Middle frontal gyrus (tissue), 1 donor: ENCODE measurements around the gene PDPK1.
A peak's percentile ranks its signal among the peaks of the same experiment; 100 is the strongest.
"Not testable (repeated sequence)": the region's sequence is repeated elsewhere in the genome, so short reads cannot be mapped to it uniquely, and the experiment has no call there.

ENCODE experiments used
- DNase-seq: peaks from one replicate; pipeline ENCODE4 v3.0.0-alpha.2; 2015; ENCODE audit warnings: low spot score; ENCODE audit errors: extremely low spot score

Gene PDPK1

GRCh38 chr16:2587891-2588565 lies 50.2 kb downstream of the PDPK1 start:
- no peak for DNase-seq

- no peak for DNase-seq
Observed at GRCh38 chr16:2591476-2592240, 53.8 kb downstream of the PDPK1 start.

GRCh38 chr16:2592786-2593185 lies 55.0 kb downstream of the PDPK1 start:
- DNase-seq: no peak

- DNase-seq: no peak
Observed at GRCh38 chr16:2595393-2596205, 57.8 kb downstream of the PDPK1 start.

GRCh38 chr16:2596747-2597559 lies 59.1 kb downstream of the PDPK1 start:
- no peak for DNase-seq

GRCh38 chr16:2597560-2597902 lies 59.7 kb downstream of the PDPK1 start:
- no peak for DNase-seq

- no peak for DNase-seq
Observed at GRCh38 chr16:2598133-2598641, 60.4 kb downstream of the PDPK1 start.

GRCh38 chr16:2598723-2599122 lies 60.9 kb downstream of the PDPK1 start:
- DNase-seq: no peak

GRCh38 chr16:2599165-2599564 lies 61.3 kb downstream of the PDPK1 start:
- DNase-seq: not testable (repeated sequence)

GRCh38 chr16:2599785-2600184 lies 62.0 kb downstream of the PDPK1 start:
- DNase-seq: not testable (repeated sequence)

GRCh38 chr16:2601301-2602025 lies 63.6 kb downstream of the PDPK1 start:
- DNase-seq: not testable (repeated sequence)

- DNase-seq: not testable (repeated sequence)
Observed at GRCh38 chr16:2602175-2602574, 64.4 kb downstream of the PDPK1 start.

GRCh38 chr16:2603165-2604015 lies 65.6 kb downstream of the PDPK1 start:
- peak; percentile 94 for DNase-seq

GRCh38 chr16:2604016-2604369 lies 66.2 kb downstream of the PDPK1 start:
- not testable (repeated sequence) for DNase-seq

- DNase-seq: not testable (repeated sequence)
Observed at GRCh38 chr16:2606820-2607219, 69.0 kb downstream of the PDPK1 start.

- not testable (repeated sequence) for DNase-seq
Observed at GRCh38 chr16:2609345-2609744, 71.5 kb downstream of the PDPK1 start.

- no peak for DNase-seq
Observed at GRCh38 chr16:2609827-2610470, 72.1 kb downstream of the PDPK1 start.

- DNase-seq: no peak
Observed at GRCh38 chr16:2610781-2611498, 73.1 kb downstream of the PDPK1 start.
